GM13976 (cell line): Measurements from ENCODE around the gene IFT27.

Experiments
- DNase-seq: peaks from one replicate; pipeline ENCODE4 v3.0.0; 2012; ENCODE audit warnings: low spot score
- in situ Hi-C: fragments of 300-500 bp; cut with MboI; formaldehyde crosslinking; loops from one replicate; pipeline ENCODE4 v1.12.0; 2022; ENCODE audit warnings: low sequenced_read_pairs, mixed read lengths, inconsistent platforms; ENCODE audit not compliant: unreplicated experiment
- TF ChIP-seq, protein P1 (sequence below): IDR thresholded peaks from 2 replicates; pipeline ENCODE4 v1.5.1; 2012; ENCODE audit warnings: borderline replicate concordance, mild to moderate bottlenecking; ENCODE audit not compliant: insufficient read depth; ENCODE audit errors: extremely low read depth, missing control alignments, control extremely low read depth

IFT27 gene, protein sequence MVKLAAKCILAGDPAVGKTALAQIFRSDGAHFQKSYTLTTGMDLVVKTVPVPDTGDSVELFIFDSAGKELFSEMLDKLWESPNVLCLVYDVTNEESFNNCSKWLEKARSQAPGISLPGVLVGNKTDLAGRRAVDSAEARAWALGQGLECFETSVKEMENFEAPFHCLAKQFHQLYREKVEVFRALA

DNA sequence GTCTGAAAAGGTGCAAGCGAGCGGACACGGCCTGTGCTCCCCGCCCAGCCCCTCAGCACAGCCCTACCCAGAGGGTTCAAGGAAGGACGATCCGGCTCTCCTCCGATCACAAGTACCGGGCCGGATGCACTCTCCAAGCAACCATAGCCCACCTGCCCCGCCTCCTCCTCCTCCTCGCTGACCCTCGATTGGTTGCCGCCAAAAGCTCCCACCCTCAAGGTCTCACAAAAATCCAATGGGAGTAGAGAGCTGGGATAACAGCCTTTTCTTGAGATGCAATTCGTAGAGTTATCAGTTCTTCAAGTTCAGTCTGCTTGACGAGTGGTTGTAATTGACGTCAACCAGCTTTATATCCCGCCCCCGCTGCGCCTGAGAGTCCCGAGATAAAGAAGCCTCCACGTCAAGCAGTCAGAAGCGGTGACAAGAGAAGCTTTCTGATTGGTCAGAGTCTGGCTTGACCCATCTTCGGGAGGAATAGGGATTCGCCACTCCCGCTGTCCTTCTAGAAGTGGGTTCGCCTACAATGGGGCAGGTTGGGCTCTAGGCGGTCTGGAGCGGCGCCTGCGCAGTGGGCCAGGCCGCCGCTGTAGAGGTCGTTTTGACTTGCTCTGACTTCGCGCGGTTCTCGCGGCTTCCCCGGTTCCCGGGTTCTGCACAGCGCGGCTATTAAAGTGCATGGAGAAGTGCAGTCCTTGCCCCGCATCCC is at the start of gene IFT27:
TSS of gene IFT27 (minus strand) at position 156 of the 706 bp plus-strand sequence. CDS start 412 bp downstream, outside the sequence.
- peak; percentile 100 for DNase-seq
- in situ Hi-C loops = no loop called here

DNA sequence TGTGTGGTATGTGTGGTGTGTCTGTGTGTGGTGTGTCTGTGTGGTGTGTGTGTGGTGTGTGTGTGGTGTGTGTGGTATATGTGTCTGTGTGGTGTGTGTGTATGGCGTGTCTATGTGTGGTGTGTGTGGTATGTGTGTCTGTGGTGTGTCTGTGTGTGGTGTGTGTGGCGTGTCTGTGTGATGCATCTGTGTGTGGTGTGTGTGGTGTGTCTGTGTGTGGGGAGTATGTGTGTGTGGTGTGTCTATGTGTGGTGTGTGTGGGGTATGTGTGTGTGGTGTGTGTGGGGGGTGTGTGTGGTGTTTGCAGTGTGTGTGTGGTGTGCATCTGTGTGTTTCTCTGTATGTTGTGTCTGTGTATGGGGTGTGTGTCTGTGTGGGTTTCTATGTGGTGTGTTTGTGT is 48.7 kb upstream of the IFT27 start:
- in situ Hi-C loops = no loop called here
- TF ChIP-seq, protein P1, sequence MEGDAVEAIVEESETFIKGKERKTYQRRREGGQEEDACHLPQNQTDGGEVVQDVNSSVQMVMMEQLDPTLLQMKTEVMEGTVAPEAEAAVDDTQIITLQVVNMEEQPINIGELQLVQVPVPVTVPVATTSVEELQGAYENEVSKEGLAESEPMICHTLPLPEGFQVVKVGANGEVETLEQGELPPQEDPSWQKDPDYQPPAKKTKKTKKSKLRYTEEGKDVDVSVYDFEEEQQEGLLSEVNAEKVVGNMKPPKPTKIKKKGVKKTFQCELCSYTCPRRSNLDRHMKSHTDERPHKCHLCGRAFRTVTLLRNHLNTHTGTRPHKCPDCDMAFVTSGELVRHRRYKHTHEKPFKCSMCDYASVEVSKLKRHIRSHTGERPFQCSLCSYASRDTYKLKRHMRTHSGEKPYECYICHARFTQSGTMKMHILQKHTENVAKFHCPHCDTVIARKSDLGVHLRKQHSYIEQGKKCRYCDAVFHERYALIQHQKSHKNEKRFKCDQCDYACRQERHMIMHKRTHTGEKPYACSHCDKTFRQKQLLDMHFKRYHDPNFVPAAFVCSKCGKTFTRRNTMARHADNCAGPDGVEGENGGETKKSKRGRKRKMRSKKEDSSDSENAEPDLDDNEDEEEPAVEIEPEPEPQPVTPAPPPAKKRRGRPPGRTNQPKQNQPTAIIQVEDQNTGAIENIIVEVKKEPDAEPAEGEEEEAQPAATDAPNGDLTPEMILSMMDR = no peak

More for the DNA sequence above, at the start of gene IFT27:
- TF ChIP-seq, protein P1 = no peak

DNA sequence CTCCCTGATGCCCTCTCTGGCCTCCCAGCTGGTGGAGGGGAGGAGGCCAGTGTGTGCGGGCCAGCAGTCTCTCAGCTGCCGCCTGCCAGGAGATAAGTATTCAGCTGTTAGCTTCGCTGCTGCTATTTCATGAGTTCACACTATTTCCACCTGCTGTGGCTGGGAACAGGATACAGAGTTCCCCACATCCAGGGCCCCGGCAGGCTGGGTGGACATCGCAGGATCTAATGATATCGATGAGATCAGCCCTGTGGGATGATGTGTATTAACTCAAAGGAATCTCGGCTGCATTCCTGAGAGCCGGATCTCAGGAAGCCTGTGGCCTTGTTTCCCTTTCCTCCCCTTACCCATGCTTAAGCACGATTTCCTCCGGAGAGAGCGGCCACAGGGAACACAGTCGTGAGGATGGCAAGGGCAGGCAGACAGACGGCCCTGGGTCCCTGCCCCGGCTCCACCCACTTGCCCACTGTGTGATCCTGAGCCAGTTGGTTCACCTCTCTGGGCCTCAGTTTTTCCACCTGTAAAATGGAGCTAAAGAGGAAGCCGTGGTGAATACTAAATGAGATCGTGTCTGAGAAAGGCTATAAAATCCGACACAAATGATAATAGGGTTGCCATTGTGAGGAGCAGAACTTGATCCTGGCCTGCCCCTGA is 47.4 kb upstream of the IFT27 start:
- no peak for DNase-seq
- TF ChIP-seq, protein P1 = no peak
- in situ Hi-C loops = no loop called here

More for the DNA sequence above, 48.7 kb upstream of the IFT27 start:
- no peak for DNase-seq

DNA sequence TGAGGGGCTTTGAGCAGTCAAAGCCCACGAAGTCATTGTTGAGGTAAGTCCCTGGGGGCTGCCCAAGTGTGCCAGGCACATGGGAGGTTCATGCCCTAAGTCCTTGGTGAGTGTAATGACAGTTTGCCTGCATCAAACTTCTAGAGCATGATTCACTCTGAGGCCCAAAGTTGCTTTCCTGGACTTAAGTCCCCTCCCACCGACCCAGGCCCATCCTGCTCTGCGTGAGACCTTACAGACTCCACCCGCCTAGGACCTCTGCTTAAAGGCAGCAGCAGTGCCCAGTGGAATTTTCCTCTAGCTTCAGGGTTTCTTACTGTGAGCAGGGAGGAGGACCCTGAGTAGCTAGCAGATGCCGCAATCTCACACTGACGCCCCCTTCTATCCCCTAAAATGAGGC is 46.7 kb upstream of the IFT27 start:
- in situ Hi-C loops = no loop called here

DNA sequence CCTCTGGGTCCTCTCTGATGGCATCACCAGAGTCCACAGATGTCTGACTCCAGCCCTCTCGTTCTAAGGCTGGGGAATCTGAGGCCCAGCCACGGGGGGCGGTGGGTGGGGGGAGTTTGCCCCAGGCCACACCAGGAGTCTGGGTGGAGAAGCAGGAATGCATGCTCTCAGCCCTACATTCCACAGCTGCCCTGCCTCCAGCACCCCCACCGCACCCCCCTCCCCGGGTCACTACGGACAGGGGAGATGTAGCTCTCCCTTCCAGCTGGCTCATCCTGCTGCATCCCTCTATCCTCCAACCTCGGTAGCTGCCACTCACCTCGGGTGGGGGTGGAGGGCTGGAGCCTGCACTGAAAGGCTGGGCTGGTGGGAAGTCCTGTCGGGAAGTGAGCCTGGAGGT is 43.2 kb upstream of the IFT27 start:
- TF ChIP-seq, protein P1 = no peak
- in situ Hi-C loops = no loop called here
- no peak for DNase-seq

More for the DNA sequence above, 46.7 kb upstream of the IFT27 start:
- no peak for DNase-seq
- TF ChIP-seq, protein P1 = no peak

DNA sequence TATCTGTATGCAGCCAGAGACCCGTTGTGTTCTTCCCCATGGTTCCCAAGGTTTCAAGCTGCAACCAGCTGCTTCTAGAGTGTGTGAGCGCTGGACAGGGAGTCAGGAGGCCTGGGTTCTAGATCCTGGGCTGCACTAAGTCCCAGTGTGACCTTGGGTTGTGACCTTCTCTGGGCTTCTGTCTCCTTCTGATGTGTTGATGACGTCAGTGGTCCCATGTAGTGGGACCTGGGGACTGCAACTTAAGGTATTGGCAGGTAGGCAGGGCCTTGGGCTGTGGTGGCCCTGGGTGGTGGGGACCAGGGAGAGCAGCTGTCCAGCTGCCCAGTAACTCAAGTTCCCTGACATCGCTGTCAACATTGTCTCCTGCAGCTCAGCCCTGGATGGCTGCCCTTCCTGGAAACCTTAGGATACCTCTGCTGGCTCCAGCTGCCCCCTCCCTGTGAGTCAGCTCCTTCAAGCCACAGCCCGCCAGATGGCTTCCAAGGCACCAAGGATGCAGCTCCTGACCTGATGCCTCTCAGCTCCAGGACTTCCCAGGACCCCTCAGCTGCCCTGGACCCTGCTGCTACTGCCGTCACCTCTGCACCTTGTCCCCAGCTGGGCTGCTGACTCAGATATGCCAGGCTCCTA is 42.2 kb upstream of the IFT27 start:
- no peak for DNase-seq
- in situ Hi-C loops = no loop called here
- TF ChIP-seq, protein P1 = no peak
